Endothelial cell (in vitro differentiated cells): ENCODE measurements around the gene FAM169A. TPM values are rescaled to one million over a fixed set of nuclear protein-coding genes. Genes with fewer than 3 reads are reported as not detected.
"Not testable (repeated sequence)": the region's sequence is repeated elsewhere in the genome, so short reads cannot be mapped to it uniquely, and the experiment has no call there.

Source experiments
- DNase-seq: peaks from one replicate; pipeline ENCODE4 v3.0.0; 2021; ENCODE audit warnings: low spot score
- H3K27ac Mint-ChIP-seq: one replicate; pipeline ENCODE4 v1.8.0; 2021; ENCODE audit warnings: mixed read lengths, inconsistent platforms; ENCODE audit not compliant: unreplicated experiment
- H3K27me3 Mint-ChIP-seq: one replicate; pipeline ENCODE4 v1.8.0; 2021; ENCODE audit warnings: mild to moderate bottlenecking, moderate library complexity, mixed read lengths, inconsistent platforms; ENCODE audit not compliant: unreplicated experiment
- H3K36me3 Mint-ChIP-seq: one replicate; pipeline ENCODE4 v1.8.0; 2021; ENCODE audit warnings: mild to moderate bottlenecking, low read depth, mixed read lengths, inconsistent platforms; ENCODE audit not compliant: unreplicated experiment
- H3K4me1 Mint-ChIP-seq: one replicate; pipeline ENCODE4 v1.8.0; 2021; ENCODE audit warnings: mild to moderate bottlenecking, mixed read lengths, inconsistent platforms; ENCODE audit not compliant: unreplicated experiment
- H3K4me3 Mint-ChIP-seq: one replicate; pipeline ENCODE4 v1.8.0; 2021; ENCODE audit warnings: mild to moderate bottlenecking, mixed read lengths, inconsistent platforms; ENCODE audit not compliant: unreplicated experiment
- H3K9me3 Mint-ChIP-seq: one replicate; pipeline ENCODE4 v1.8.0; 2021; ENCODE audit warnings: mixed read lengths, inconsistent platforms; ENCODE audit not compliant: unreplicated experiment
- long read RNA-seq: library from polyadenylated mRNA; unstranded; transcript quantifications from one replicate; pipeline ENCODE4 v2.0.0, GENCODE V29; 2020; ENCODE audit not compliant: unreplicated experiment
- total RNA-seq: library from RNA; stranded (reverse); fragmentation: NEBNext Ultra II Directional; extraction: Animal tissue kit (Norgen Biotek cat#: 25700); gene quantifications from one replicate; pipeline ENCODE4 v1.2.1, GENCODE V29; 2021; ENCODE audit not compliant: unreplicated experiment
- TF ChIP-seq, protein P1 (sequence below): fragments of 200-600 bp; sonication (generic); IDR thresholded peaks from one replicate; pipeline ENCODE4 v1.5.0; 2021; ENCODE audit warnings: antibody characterized with exemption; ENCODE audit not compliant: unreplicated experiment

FAM169A gene, protein sequence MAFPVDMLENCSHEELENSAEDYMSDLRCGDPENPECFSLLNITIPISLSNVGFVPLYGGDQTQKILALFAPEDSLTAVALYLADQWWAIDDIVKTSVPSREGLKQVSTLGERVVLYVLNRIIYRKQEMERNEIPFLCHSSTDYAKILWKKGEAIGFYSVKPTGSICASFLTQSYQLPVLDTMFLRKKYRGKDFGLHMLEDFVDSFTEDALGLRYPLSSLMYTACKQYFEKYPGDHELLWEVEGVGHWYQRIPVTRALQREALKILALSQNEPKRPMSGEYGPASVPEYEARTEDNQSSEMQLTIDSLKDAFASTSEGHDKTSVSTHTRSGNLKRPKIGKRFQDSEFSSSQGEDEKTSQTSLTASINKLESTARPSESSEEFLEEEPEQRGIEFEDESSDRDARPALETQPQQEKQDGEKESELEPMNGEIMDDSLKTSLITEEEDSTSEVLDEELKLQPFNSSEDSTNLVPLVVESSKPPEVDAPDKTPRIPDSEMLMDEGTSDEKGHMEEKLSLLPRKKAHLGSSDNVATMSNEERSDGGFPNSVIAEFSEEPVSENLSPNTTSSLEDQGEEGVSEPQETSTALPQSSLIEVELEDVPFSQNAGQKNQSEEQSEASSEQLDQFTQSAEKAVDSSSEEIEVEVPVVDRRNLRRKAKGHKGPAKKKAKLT
- 21.1 TPM for total RNA-seq
- long read RNA-seq, partial matches to known transcripts = 1 of 4 reads
- long read RNA-seq, other reads (novel, unspliced or antisense) = 3 of 4 reads

DNA sequence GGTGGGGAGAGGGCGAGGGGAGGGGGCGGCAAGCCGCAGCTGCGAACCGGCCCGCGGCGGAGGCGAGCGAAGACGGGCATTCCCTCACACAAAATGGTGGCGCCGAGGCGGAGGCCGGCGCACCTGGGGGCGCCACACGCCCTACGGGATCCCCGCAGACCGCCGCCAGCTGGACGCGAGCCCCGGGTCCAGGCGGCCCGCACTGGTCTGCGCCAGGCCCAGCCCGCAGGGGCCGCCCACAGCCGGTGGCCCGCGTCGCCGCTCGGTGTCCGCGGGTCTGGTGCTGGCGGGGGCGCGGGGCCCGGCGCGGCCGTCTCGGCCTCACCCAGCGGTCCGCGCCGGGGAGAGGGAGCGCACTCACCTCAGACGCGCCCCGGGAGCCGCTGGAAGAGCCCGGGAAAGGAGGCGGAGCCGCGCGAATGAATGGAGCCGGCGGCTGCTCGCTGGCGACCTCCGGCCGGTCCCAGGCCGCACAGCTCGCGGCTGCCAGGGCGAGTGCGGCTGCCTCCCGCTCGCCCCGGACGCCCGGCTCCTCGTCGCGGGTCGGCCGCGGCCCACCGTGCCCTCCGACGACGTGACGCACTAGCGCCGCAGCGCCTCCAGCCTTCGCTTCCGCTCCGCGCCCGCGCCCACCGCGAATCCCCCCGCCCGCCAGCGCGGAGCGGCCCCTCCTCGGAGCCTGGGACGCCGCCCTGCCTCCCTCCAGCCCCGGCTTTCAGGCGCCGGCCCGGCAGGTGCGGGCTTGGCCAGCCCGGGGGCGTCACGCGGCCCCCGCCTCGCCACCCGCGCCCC lies at the start of gene FAM169A:
Gene FAM169A, minus strand, starts transcription at position 584 of the 792 bp plus-strand sequence. CDS start 24,711 bp downstream, outside the sequence.
- Mint-ChIP-seq H3K9me3 (no peaks in the 10 kb centered on the region), H3K36me3 (peaks cover 4% of the 10 kb centered on the region), H3K4me1 (peaks cover 18% of the 10 kb centered on the region), H3K27ac (peak within 1 kb of the TSS; percentile 90), H3K27me3 (peaks cover 5% of the 10 kb centered on the region), H3K4me3 (peak within 1 kb of the TSS; percentile 96)
- TF ChIP-seq, protein P1, sequence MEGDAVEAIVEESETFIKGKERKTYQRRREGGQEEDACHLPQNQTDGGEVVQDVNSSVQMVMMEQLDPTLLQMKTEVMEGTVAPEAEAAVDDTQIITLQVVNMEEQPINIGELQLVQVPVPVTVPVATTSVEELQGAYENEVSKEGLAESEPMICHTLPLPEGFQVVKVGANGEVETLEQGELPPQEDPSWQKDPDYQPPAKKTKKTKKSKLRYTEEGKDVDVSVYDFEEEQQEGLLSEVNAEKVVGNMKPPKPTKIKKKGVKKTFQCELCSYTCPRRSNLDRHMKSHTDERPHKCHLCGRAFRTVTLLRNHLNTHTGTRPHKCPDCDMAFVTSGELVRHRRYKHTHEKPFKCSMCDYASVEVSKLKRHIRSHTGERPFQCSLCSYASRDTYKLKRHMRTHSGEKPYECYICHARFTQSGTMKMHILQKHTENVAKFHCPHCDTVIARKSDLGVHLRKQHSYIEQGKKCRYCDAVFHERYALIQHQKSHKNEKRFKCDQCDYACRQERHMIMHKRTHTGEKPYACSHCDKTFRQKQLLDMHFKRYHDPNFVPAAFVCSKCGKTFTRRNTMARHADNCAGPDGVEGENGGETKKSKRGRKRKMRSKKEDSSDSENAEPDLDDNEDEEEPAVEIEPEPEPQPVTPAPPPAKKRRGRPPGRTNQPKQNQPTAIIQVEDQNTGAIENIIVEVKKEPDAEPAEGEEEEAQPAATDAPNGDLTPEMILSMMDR = no peak
- peak; percentile 55 for DNase-seq

DNA sequence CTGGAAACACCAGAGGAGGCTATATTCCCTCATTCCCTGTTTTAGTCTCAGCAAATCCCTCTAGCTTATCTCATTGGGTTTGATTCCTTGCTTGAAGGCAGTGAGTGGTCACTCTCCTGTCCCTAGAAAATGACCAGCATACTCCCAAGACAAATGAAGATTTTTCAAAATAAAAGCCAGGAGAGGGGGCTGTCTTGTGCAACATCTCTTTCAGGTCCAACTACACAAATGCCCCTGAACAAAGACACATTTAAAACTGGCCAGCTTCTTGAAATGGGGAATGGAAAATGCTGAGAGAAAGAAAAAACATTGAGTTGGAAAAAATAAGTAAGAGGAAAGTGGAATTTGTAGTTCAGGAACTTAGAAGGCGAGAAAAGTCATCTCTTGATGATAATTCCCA lies 49.3 kb upstream of the FAM169A start:
- H3K9me3 Mint-ChIP-seq = no peaks in the 10 kb centered on the region
- H3K27ac Mint-ChIP-seq = no peak overlapping the region
- H3K36me3 Mint-ChIP-seq = no peaks in the 10 kb centered on the region
- H3K27me3 Mint-ChIP-seq = no peaks in the 10 kb centered on the region
- H3K4me3 Mint-ChIP-seq = no peak overlapping the region
- no peaks in the 10 kb centered on the region for H3K4me1 Mint-ChIP-seq
- TF ChIP-seq, protein P1 = no peak
- DNase-seq = no peak

DNA sequence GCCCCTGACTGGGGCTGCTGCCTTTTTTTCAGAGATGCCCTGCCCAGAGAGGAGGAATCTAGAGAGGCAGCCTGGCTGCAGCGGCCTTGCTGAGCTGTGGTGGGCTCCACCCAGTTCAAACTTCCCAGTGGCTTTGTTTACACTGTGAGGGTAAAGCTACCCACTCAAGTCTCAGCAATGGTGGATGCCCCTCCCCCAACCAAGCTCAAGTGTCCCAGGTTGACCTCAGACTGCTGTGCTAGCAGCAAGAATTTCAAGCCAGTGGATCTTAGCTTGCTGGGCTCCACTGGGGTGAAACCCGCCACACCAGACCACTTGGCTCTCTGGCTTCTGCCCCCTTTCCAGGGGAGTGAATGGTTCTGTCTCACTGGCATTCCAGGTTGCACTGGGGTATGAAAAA lies 45.2 kb upstream of the FAM169A start:
- H3K4me1 Mint-ChIP-seq, H3K4me3 Mint-ChIP-seq, H3K27ac Mint-ChIP-seq, DNase-seq, H3K36me3 Mint-ChIP-seq, H3K27me3 Mint-ChIP-seq, H3K9me3 Mint-ChIP-seq: not testable (repeated sequence)

DNA sequence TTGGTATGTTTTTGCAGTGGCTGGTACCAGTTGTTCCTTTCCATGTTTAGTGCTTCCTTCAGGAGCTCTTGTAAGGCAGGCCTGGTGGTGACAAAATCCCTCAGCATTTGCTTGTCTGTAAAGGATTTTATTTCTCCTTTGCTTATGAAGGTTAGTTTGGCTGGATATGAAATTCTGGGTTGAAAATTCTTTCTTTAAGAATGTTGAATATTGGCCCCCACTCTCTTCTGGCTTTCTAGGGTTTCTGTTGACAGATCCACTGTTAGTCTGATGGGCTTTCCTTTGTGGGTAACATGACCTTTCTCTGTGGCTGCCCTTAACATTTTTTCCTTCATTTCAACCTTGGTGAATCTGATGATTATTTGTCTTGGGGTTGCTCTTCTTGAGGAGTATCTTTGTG lies 43.7 kb upstream of the FAM169A start:
- not testable (repeated sequence) for H3K27ac Mint-ChIP-seq, H3K27me3 Mint-ChIP-seq, H3K36me3 Mint-ChIP-seq, DNase-seq, H3K9me3 Mint-ChIP-seq, H3K4me3 Mint-ChIP-seq, H3K4me1 Mint-ChIP-seq

GRCh38 chr5:74908237-74908636 lies 42.0 kb upstream of the FAM169A start:
- H3K27me3 Mint-ChIP-seq, H3K4me1 Mint-ChIP-seq, H3K27ac Mint-ChIP-seq, H3K9me3 Mint-ChIP-seq, H3K36me3 Mint-ChIP-seq, DNase-seq, H3K4me3 Mint-ChIP-seq: not testable (repeated sequence)

GRCh38 chr5:74904713-74905112 lies 38.5 kb upstream of the FAM169A start:
- H3K36me3 Mint-ChIP-seq, H3K27ac Mint-ChIP-seq, H3K9me3 Mint-ChIP-seq, H3K27me3 Mint-ChIP-seq, H3K4me1 Mint-ChIP-seq, H3K4me3 Mint-ChIP-seq, DNase-seq: not testable (repeated sequence)
